CD4-positive, alpha-beta T cell treated with Interleukin-15 for 1 hour (primary cell): ENCODE data around the gene NUP62.
A peak's percentile ranks its signal among the peaks of the same experiment; 100 is the strongest.

ENCODE experiments used
- DNase-seq: peaks from one replicate; pipeline ENCODE4 v3.0.0-alpha.2; 2020

Gene NUP62

GRCh38 chr19:49924004-49924880 lies 5.1 kb downstream of the NUP62 start:
- DNase-seq: no peak

GRCh38 chr19:49923055-49924003 lies 6.0 kb downstream of the NUP62 start:
- no peak for DNase-seq

- no peak for DNase-seq
Observed at GRCh38 chr19:49921871-49922795, 7.2 kb downstream of the NUP62 start.

GRCh38 chr19:49920624-49921363 lies 8.5 kb downstream of the NUP62 start:
- peak; percentile 1 for DNase-seq

GRCh38 chr19:49918089-49918488 lies 11.2 kb downstream of the NUP62 start:
- no peak for DNase-seq

GRCh38 chr19:49916839-49917733 lies 12.2 kb downstream of the NUP62 start:
- DNase-seq: no peak

- DNase-seq: no peak
Observed at GRCh38 chr19:49915271-49915670, 14.0 kb downstream of the NUP62 start.

- DNase-seq: no peak
Observed at GRCh38 chr19:49913720-49914119, 15.6 kb downstream of the NUP62 start.

- no peak for DNase-seq
Observed at GRCh38 chr19:49912965-49913685, 16.2 kb downstream of the NUP62 start.

- DNase-seq: peak; percentile 65
Observed at GRCh38 chr19:49911381-49912145, 17.7 kb downstream of the NUP62 start.

GRCh38 chr19:49910179-49910578 lies 19.1 kb downstream of the NUP62 start:
- no peak for DNase-seq

- no peak for DNase-seq
Observed at GRCh38 chr19:49908480-49909420, 20.6 kb downstream of the NUP62 start.

GRCh38 chr19:49907745-49908446 lies 21.4 kb downstream of the NUP62 start:
- peak; percentile 43 for DNase-seq

- DNase-seq: no peak
Observed at GRCh38 chr19:49906879-49907564, 22.3 kb downstream of the NUP62 start.

GRCh38 chr19:49904136-49904535 lies 25.2 kb downstream of the NUP62 start:
- no peak for DNase-seq

GRCh38 chr19:49896863-49897621 lies 32.3 kb downstream of the NUP62 start, which contains the start of gene IL4I1:
Gene IL4I1 (minus strand): TSS chr19:49896887. CDS start chr19:49896160, 727 bp downstream.
- DNase-seq: peak; percentile 84
